Ecto neural progenitor cell (in vitro differentiated cells): Measurements from ENCODE around the gene PCDHB11.
"Not testable (repeated sequence)": the region's sequence is repeated elsewhere in the genome, so short reads cannot be mapped to it uniquely, and the experiment has no call there.

ENCODE experiments used
- DNase-seq: peaks from one replicate; pipeline ENCODE4 v3.0.0-alpha.2; 2018; ENCODE audit warnings: low spot score

The PCDHB11 gene

GRCh38 chr5:141241496-141241895, 42.1 kb downstream of the PCDHB11 start:
- no peak for DNase-seq

GRCh38 chr5:141245250-141245717, 45.9 kb downstream of the PCDHB11 start, which contains the start of gene PCDHB15:
TSS of gene PCDHB15 (plus strand) at chr5:141245395. CDS start at chr5:141245579, 184 bp downstream.
- DNase-seq, result peak; percentile 62

- not testable (repeated sequence) for DNase-seq
Observed at GRCh38 chr5:141246971-141247370, 47.5 kb downstream of the PCDHB11 start.

GRCh38 chr5:141247434-141247833, 48.0 kb downstream of the PCDHB11 start:
- not testable (repeated sequence) for DNase-seq

- no peak for DNase-seq
Observed at GRCh38 chr5:141250576-141250975, 51.1 kb downstream of the PCDHB11 start.
